Measurements from ENCODE around the gene LRRC27.

DNA sequence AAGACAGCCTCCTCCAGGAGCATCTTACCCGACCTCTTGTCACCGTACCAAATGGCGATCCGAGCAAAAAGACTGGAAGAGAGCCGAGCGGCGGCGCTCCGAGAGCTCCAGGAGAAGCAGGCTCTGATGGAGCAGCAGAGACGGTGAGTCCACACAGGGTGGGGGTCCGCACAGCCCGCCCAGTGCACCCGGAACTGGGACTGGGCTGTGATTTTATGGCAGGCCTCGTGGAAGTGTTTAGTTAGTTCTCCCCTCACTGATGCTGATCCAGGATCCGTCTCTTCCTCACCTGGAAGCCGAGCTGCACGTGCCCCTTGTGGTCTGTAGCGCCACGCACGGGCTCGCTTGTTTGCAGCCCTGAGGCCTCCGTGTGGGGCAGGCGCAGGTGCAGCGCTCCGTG, 19.6 kb downstream of the LRRC27 start:
- TF ChIP-seq, protein P1, sequence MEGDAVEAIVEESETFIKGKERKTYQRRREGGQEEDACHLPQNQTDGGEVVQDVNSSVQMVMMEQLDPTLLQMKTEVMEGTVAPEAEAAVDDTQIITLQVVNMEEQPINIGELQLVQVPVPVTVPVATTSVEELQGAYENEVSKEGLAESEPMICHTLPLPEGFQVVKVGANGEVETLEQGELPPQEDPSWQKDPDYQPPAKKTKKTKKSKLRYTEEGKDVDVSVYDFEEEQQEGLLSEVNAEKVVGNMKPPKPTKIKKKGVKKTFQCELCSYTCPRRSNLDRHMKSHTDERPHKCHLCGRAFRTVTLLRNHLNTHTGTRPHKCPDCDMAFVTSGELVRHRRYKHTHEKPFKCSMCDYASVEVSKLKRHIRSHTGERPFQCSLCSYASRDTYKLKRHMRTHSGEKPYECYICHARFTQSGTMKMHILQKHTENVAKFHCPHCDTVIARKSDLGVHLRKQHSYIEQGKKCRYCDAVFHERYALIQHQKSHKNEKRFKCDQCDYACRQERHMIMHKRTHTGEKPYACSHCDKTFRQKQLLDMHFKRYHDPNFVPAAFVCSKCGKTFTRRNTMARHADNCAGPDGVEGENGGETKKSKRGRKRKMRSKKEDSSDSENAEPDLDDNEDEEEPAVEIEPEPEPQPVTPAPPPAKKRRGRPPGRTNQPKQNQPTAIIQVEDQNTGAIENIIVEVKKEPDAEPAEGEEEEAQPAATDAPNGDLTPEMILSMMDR (IDR thresholded peaks at IDR 0.05; ENCODE audit: insufficient read depth, low read length), result no peak
- TF ChIP-seq POLR2AphosphoS5 (IDR thresholded peaks at IDR 0.05; ENCODE audit: low read depth) (no peak), GABPA (IDR thresholded peaks at IDR 0.05; ENCODE audit: low read depth) (no peak)
- TF ChIP-seq, protein P2, sequence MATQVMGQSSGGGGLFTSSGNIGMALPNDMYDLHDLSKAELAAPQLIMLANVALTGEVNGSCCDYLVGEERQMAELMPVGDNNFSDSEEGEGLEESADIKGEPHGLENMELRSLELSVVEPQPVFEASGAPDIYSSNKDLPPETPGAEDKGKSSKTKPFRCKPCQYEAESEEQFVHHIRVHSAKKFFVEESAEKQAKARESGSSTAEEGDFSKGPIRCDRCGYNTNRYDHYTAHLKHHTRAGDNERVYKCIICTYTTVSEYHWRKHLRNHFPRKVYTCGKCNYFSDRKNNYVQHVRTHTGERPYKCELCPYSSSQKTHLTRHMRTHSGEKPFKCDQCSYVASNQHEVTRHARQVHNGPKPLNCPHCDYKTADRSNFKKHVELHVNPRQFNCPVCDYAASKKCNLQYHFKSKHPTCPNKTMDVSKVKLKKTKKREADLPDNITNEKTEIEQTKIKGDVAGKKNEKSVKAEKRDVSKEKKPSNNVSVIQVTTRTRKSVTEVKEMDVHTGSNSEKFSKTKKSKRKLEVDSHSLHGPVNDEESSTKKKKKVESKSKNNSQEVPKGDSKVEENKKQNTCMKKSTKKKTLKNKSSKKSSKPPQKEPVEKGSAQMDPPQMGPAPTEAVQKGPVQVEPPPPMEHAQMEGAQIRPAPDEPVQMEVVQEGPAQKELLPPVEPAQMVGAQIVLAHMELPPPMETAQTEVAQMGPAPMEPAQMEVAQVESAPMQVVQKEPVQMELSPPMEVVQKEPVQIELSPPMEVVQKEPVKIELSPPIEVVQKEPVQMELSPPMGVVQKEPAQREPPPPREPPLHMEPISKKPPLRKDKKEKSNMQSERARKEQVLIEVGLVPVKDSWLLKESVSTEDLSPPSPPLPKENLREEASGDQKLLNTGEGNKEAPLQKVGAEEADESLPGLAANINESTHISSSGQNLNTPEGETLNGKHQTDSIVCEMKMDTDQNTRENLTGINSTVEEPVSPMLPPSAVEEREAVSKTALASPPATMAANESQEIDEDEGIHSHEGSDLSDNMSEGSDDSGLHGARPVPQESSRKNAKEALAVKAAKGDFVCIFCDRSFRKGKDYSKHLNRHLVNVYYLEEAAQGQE (IDR thresholded peaks at IDR 0.05; ENCODE audit: insufficient replicate concordance, low read depth), result no peak

Data from HL-60 (cell line).